Smooth muscle cell (in vitro differentiated cells): ENCODE measurements around the gene HS3ST4. TPM values are rescaled to one million over a fixed set of nuclear protein-coding genes. Genes with fewer than 3 reads are reported as not detected.

Experiments
- DNase-seq: peaks from one replicate; lab custom pipeline; 2025; ENCODE audit not compliant: unreplicated experiment; lab: John Stamatoyannopoulos, UW
- H2AFZ ChIP-seq: fragments of 200-600 bp; sonication (generic); 2 replicates; pipeline ENCODE4 v1.6.0; 2016; ENCODE audit warnings: antibody characterized with exemption, low read depth, mild to moderate bottlenecking
- H3F3A ChIP-seq: fragments of 200-600 bp; sonication (generic); 2 replicates; pipeline ENCODE4 v1.6.0; 2017; ENCODE audit warnings: antibody characterized with exemption, low read depth
- H3K27ac ChIP-seq: fragments of 200-600 bp; sonication (generic); 2 replicates; pipeline ENCODE4 v1.5.1; 2016; ENCODE audit warnings: low read depth, mild to moderate bottlenecking
- H3K27me3 ChIP-seq: fragments of 200-600 bp; sonication (generic); 2 replicates; pipeline ENCODE4 v1.6.1; 2016; ENCODE audit warnings: low read depth, mild to moderate bottlenecking
- H3K36me3 ChIP-seq: fragments of 200-600 bp; sonication (generic); 2 replicates; pipeline ENCODE4 v1.5.1; 2016; ENCODE audit warnings: low read depth
- H3K4me1 ChIP-seq: fragments of 200-600 bp; sonication (generic); 2 replicates; pipeline ENCODE4 v1.5.1; 2016; ENCODE audit warnings: low read depth
- H3K4me2 ChIP-seq: fragments of 200-600 bp; sonication (generic); 2 replicates; pipeline ENCODE4 v1.6.0; 2016; ENCODE audit warnings: mild to moderate bottlenecking
- H3K4me3 ChIP-seq: fragments of 200-600 bp; sonication (generic); 2 replicates; pipeline ENCODE4 v1.5.1; 2016; ENCODE audit warnings: mild to moderate bottlenecking
- H3K79me2 ChIP-seq: fragments of 200-600 bp; sonication (generic); 2 replicates; pipeline ENCODE4 v1.6.0; 2016; ENCODE audit warnings: low read depth, mild to moderate bottlenecking
- H3K9ac ChIP-seq: fragments of 200-600 bp; sonication (generic); 2 replicates; pipeline ENCODE4 v1.6.0; 2016; ENCODE audit warnings: low read depth
- H3K9me3 ChIP-seq: fragments of 200-600 bp; sonication (generic); replicated peaks from 2 replicates; pipeline ENCODE4 v1.5.1; 2016; ENCODE audit warnings: low read depth
- H4K20me1 ChIP-seq: fragments of 200-600 bp; sonication (generic); 2 replicates; pipeline ENCODE4 v1.6.0; 2016; ENCODE audit warnings: low read depth
- CTCF ChIP-seq: fragments of 200-600 bp; sonication (generic); IDR thresholded peaks from 2 replicates; pipeline ENCODE4 v1.5.1; 2017; ENCODE audit warnings: borderline replicate concordance, mild to moderate bottlenecking, antibody characterized with exemption; ENCODE audit not compliant: insufficient read depth, poor library complexity, severe bottlenecking
- WGBS: methylation state at CpG from one replicate; pipeline ENCODE4 v1.1.7; 2016; ENCODE audit warnings: low lambda C conversion rate; 5-methylcytosine and 5-hydroxymethylcytosine counted together
- polyA plus RNA-seq: library from polyadenylated mRNA; unstranded; fragments of >200 nt; fragmentation: Nextera tagmentation; extraction: Ambion mirVana; gene quantifications from 2 replicates; pipeline ENCODE4 v1.2.1, GENCODE V29; 2016
- total RNA-seq: library from RNA; depleted of rRNA; stranded (reverse); fragments of >200 nt; gene quantifications from 2 replicates; pipeline ENCODE4 v1.2.3, GENCODE V29; 2014

HS3ST4 gene
- total and polyA plus RNA-seq, 2 experiments from 2014 or later = 0.29 to 2.2 TPM

GRCh38 chr16:26158142-26158759 lies 466.5 kb downstream of the HS3ST4 start:
- no peak for DNase-seq
- Histone ChIP-seq H3K36me3 (no peaks in the 10 kb centered on the region), H3K9ac (no peak overlapping the region), H3K4me2 (no peak overlapping the region), H3K9me3 (no peaks in the 10 kb centered on the region), H3K27me3 (no peaks in the 10 kb centered on the region), H3K4me1 (no peaks in the 10 kb centered on the region), H2AFZ (no peak overlapping the region), H4K20me1 (no peaks in the 10 kb centered on the region), H3K4me3 (no peak overlapping the region), H3F3A (no peaks in the 10 kb centered on the region), H3K27ac (no peak overlapping the region), H3K79me2 (no peaks in the 10 kb centered on the region)
- TF ChIP-seq CTCF = no peak
- WGBS = 62% methylated on average over 5 of the region's 5 CpGs

- H4K20me1 ChIP-seq = no peaks in the 10 kb centered on the region
- no peaks in the 10 kb centered on the region for H3K27me3 ChIP-seq
- H3K4me1 ChIP-seq = no peaks in the 10 kb centered on the region
- no peak for TF ChIP-seq CTCF
- H3K9me3 ChIP-seq = no peaks in the 10 kb centered on the region
- H3K9ac ChIP-seq = no peak overlapping the region
- H3K27ac ChIP-seq = no peak overlapping the region
- DNase-seq = no peak
- no peak overlapping the region for H3K4me3 ChIP-seq
- H3K79me2 ChIP-seq = no peaks in the 10 kb centered on the region
- no peaks in the 10 kb centered on the region for H3K36me3 ChIP-seq
- no peak overlapping the region for H3K4me2 ChIP-seq
- no peak overlapping the region for H2AFZ ChIP-seq
- 76% methylated on average over 7 of the region's 7 CpGs for WGBS
- no peaks in the 10 kb centered on the region for H3F3A ChIP-seq
These were observed 469.9 kb downstream of the HS3ST4 start for GRCh38 chr16:26161461-26162180.

GRCh38 chr16:26169473-26169872 lies 477.7 kb downstream of the HS3ST4 start:
- Histone ChIP-seq H3K27ac (no peak overlapping the region), H3K4me2 (no peak overlapping the region), H3K9ac (no peak overlapping the region), H3F3A (no peaks in the 10 kb centered on the region), H3K9me3 (no peaks in the 10 kb centered on the region), H4K20me1 (no peaks in the 10 kb centered on the region), H2AFZ (no peak overlapping the region), H3K36me3 (no peaks in the 10 kb centered on the region), H3K79me2 (no peaks in the 10 kb centered on the region), H3K27me3 (no peaks in the 10 kb centered on the region), H3K4me3 (no peak overlapping the region), H3K4me1 (no peaks in the 10 kb centered on the region)
- WGBS = 94% methylated on average over 3 of the region's 3 CpGs
- DNase-seq = no peak
- TF ChIP-seq CTCF = no peak
